Esophagus (tissue), 2 donors: ENCODE data around the gene GSTA4. TPM values are rescaled to one million over a fixed set of nuclear protein-coding genes. Genes with fewer than 3 reads are reported as not detected.
"Not testable (repeated sequence)": the region's sequence is repeated elsewhere in the genome, so short reads cannot be mapped to it uniquely, and the experiment has no call there.

ENCODE experiments used
- H3K27ac ChIP-seq, 2 donors: one replicate each; pipeline ENCODE4 v1.5.1; 2013; ENCODE audit warnings: low read depth in 2 of 2, mild to moderate bottlenecking in 2 of 2, inconsistent platforms in 1 of 2, low read length in 1 of 2, moderate library complexity in 1 of 2
- H3K27me3 ChIP-seq, 2 donors: one replicate each; pipeline ENCODE4 v1.6.1; 2013; ENCODE audit warnings: low read length in 2 of 2, control low read depth in 1 of 2, mild to moderate bottlenecking in 1 of 2; ENCODE audit not compliant: insufficient read depth in 2 of 2, control insufficient read depth in 1 of 2
- H3K36me3 ChIP-seq, 2 donors: one replicate each; pipeline ENCODE4 v1.6.1; 2013; ENCODE audit warnings: low read length in 1 of 2; ENCODE audit not compliant: control insufficient read depth in 2 of 2, insufficient read depth in 2 of 2
- H3K4me1 ChIP-seq, 2 donors: one replicate each; pipeline ENCODE4 v1.6.1; 2013; ENCODE audit warnings: low read length in 1 of 2; ENCODE audit not compliant: control insufficient read depth in 2 of 2, insufficient read depth in 2 of 2
- H3K4me3 ChIP-seq, 2 donors: one replicate each; pipeline ENCODE4 v1.5.1; 2013; ENCODE audit warnings: low read length in 2 of 2, mild to moderate bottlenecking in 2 of 2, low read depth in 1 of 2, moderate library complexity in 1 of 2
- H3K9me3 ChIP-seq, 2 donors: one replicate each; pipeline ENCODE4 v1.6.1; 2013; ENCODE audit warnings: mild to moderate bottlenecking in 2 of 2, low read depth in 1 of 2, low read length in 1 of 2, moderate library complexity in 1 of 2; ENCODE audit not compliant: control insufficient read depth in 2 of 2, insufficient read depth in 1 of 2
- WGBS, 2 donors: extraction: QIAGEN DNeasy Blood & Tissue Kit; methylation state at CpG; one replicate each; pipeline ENCODE4 v1.1.7; 2013; 5-methylcytosine and 5-hydroxymethylcytosine counted together
- polyA plus RNA-seq, 2 donors: library from polyadenylated mRNA; stranded (reverse); fragments of 200-250 nt; gene quantifications; one replicate each; pipeline ENCODE4 v1.2.3, GENCODE V29; 2013
- donor health status: healthy with polysubstance abuse.
- donor health status: Bipolar disorder and iron deficiency.

The GSTA4 gene
- polyA plus RNA-seq, 2 donors = 41.8 to 62.0 TPM

- WGBS, 2 donors = 93 to 97% methylated on average over 2 of the region's 2 CpGs
- H3K36me3 ChIP-seq = peaks cover 12 to 14% of the 10 kb centered on the region in 2 donors
- no peak overlapping the region for H3K27ac ChIP-seq
- H3K27me3 ChIP-seq = no peaks in the 10 kb centered on the region
- no peak overlapping the region for H3K4me3 ChIP-seq
- H3K9me3 ChIP-seq = no peaks in the 10 kb centered on the region
- no peaks in the 10 kb centered on the region for H3K4me1 ChIP-seq
Measured at GRCh38 chr6:53018446-53018845, 23.4 kb upstream of the GSTA4 start.

DNA sequence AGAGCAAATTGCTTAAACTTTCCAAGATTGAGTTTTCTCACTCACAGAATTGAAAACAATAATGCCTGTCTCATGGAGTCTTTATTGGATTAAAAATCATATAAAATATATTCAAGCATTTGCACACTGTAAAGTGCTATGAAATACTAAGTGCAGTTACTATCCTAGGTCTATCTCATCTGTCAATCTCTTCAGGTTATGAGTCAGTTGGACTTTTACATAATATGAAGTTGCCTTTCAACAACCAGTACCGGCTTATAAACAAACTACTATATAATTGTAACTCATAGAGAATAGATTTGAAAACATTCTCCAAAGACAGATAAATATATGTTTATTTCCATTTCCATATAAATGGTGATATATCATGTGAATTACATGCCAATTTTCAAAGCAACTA is 20.4 kb upstream of the GSTA4 start:
- peaks cover 20 to 21% of the 10 kb centered on the region in 2 donors for H3K36me3 ChIP-seq

GRCh38 chr6:53014744-53015143 is 19.7 kb upstream of the GSTA4 start:
- no peak overlapping the region for H3K27ac ChIP-seq

More for the DNA sequence above, 20.4 kb upstream of the GSTA4 start:
- WGBS, 2 donors = 82 to 93% methylated on average over 1 of the region's 1 CpG
- Histone ChIP-seq H3K27me3 (no peaks in the 10 kb centered on the region), H3K27ac (no peak overlapping the region), H3K4me3 (no peak overlapping the region), H3K4me1 (no peaks in the 10 kb centered on the region), H3K9me3 (no peaks in the 10 kb centered on the region)

DNA sequence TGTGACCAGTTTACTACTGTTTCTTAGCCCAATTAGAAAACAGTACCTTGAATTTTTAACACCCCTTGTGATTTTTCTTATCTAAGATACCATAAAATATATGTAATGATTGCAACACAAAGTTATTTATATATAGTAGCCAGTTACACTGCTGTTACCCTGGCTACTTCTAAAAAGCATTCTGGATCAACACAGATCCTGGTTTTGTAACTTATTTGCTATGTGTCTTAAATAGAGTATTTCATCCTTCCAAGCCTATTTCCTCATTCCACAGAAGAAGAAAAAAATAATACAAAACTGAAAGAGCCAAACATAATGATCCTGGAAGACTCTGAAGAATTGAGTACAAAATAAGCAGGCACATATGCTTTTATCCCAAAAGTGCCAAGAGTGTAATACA is 19.0 kb upstream of the GSTA4 start:
- Histone ChIP-seq H3K4me1 (no peaks in the 10 kb centered on the region), H3K9me3 (no peaks in the 10 kb centered on the region), H3K36me3 (peaks cover 27 to 29% of the 10 kb centered on the region in 2 donors), H3K27ac (no peak overlapping the region), H3K4me3 (no peak overlapping the region), H3K27me3 (no peaks in the 10 kb centered on the region)

More at GRCh38 chr6:53014744-53015143, 19.7 kb upstream of the GSTA4 start:
- Histone ChIP-seq H3K4me3 (no peak overlapping the region), H3K36me3 (peaks cover 27% of the 10 kb centered on the region in 2 donors), H3K27me3 (no peaks in the 10 kb centered on the region), H3K4me1 (no peaks in the 10 kb centered on the region), H3K9me3 (no peaks in the 10 kb centered on the region)
- WGBS, 2 donors = 37 to 69% methylated on average over 1 of the region's 1 CpG

DNA sequence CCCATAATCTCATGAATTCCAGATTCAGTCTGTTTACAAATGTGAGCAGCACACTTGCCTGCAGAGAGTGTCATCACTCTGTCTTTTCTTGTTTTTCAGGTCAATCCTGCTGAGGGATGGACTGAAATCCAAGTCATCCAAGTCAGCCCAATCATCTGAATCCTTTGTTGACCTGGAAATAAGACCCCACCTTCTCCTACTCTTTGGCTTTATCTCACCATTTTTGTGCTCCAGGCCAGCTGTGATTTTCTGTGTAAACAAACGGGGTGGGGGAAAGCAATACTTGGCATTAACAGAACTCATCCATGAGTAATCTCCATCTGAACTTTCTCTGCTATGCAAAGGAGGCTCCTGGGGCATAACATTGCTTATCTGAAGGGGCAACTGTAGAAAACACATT is 16.9 kb upstream of the GSTA4 start:
- no peaks in the 10 kb centered on the region for H3K27me3 ChIP-seq
- 44 to 46% methylated on average over 1 of the region's 1 CpG for WGBS, 2 donors
- H3K36me3 ChIP-seq = peaks cover 17 to 19% of the 10 kb centered on the region in 2 donors
- H3K27ac ChIP-seq = peak overlapping the region in 1 of 2 donors; percentile 49
- H3K4me1 ChIP-seq = no peaks in the 10 kb centered on the region
- no peak overlapping the region for H3K4me3 ChIP-seq
- no peaks in the 10 kb centered on the region for H3K9me3 ChIP-seq

- H3K4me1 ChIP-seq = peaks cover 0 to 2% of the 10 kb centered on the region in 2 donors
- H3K27me3 ChIP-seq = no peaks in the 10 kb centered on the region
- no peak overlapping the region for H3K4me3 ChIP-seq
- WGBS, 2 donors = 91 to 95% methylated on average over 1 of the region's 1 CpG
- no peaks in the 10 kb centered on the region for H3K9me3 ChIP-seq
- peaks cover 21 to 22% of the 10 kb centered on the region in 2 donors for H3K36me3 ChIP-seq
- H3K27ac ChIP-seq = no peak overlapping the region
Measured at GRCh38 chr6:53010504-53010903, 15.4 kb upstream of the GSTA4 start.

GRCh38 chr6:53009511-53009910 is 14.4 kb upstream of the GSTA4 start:
- no peaks in the 10 kb centered on the region for H3K27me3 ChIP-seq
- H3K36me3 ChIP-seq = peaks cover 26 to 27% of the 10 kb centered on the region in 2 donors
- no peak overlapping the region for H3K4me3 ChIP-seq
- peaks cover 0 to 2% of the 10 kb centered on the region in 2 donors for H3K4me1 ChIP-seq
- H3K27ac ChIP-seq = no peak overlapping the region
- 62 to 79% methylated on average over 3 of the region's 3 CpGs for WGBS, 2 donors
- no peaks in the 10 kb centered on the region for H3K9me3 ChIP-seq

GRCh38 chr6:53009056-53009455 is 14.0 kb upstream of the GSTA4 start:
- H3K27ac ChIP-seq = no peak overlapping the region
- H3K27me3 ChIP-seq = no peaks in the 10 kb centered on the region
- H3K4me1 ChIP-seq = peaks cover 0 to 2% of the 10 kb centered on the region in 2 donors
- H3K4me3 ChIP-seq = no peak overlapping the region
- WGBS, 2 donors = 67 to 76% methylated on average over 1 to 2 of the region's 2 CpGs
- no peaks in the 10 kb centered on the region for H3K9me3 ChIP-seq
- peaks cover 26 to 27% of the 10 kb centered on the region in 2 donors for H3K36me3 ChIP-seq

DNA sequence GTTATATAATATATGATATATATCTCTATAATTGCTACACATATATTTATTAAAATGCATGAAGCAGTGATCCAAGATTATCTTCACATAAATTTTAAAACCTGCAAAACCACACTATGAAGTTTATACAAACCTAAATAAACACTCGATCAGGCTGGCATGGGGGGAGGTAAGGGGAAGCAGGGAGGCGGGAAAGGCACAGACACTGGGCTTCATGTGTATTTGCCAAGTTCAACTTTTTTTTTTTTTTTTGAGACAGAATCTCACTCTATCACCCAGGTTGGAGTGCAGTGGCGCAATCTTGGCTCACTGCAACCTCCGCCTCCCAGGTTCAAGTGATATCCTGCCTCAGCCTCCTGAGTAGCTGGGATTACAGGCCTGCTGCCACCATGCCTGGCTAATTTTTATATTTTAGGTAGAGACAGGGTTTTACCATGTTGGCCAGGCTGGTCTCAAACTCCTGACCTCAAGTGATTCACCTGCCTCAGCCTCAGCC is 13.2 kb upstream of the GSTA4 start:
- not testable (repeated sequence) for H3K9me3 ChIP-seq, H3K27me3 ChIP-seq, H3K27ac ChIP-seq, H3K4me1 ChIP-seq, H3K4me3 ChIP-seq
- 94 to 96% methylated on average over 4 of the region's 4 CpGs for WGBS, 2 donors
- peaks cover 24 to 26% of the 10 kb centered on the region in 2 donors for H3K36me3 ChIP-seq

DNA sequence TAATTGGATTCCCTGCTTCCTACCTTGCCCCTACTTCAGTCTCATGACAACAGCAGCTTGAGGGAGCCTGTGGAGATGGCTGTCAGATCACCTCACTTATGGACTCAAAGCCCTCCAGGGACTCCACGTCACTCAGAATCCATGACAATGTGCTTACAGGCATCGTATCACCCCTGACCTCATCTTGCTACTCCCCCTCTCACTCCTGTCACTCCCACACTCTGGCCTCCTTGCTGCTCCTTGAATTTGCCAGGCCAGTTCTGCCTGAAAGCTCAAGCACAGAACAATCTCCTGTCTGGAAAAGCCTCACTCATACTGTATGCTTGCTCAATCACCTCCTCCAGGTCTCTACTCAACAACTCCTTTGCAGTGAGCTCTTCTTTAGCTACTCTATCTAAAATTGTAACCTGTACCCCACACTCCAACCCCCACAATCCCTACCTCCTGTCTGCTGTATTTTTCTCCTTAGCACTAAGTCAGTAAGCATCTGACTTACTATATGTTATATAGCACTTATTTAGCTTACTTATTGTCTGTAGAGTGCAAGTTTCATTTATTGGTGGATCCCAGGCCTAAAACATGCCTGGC is 10.7 kb upstream of the GSTA4 start:
- WGBS, 2 donors = 85 to 89% methylated on average over 2 of the region's 2 CpGs

More for the DNA sequence above, 10.7 kb upstream of the GSTA4 start:
- no peak overlapping the region for H3K27ac ChIP-seq
- no peaks in the 10 kb centered on the region for H3K9me3 ChIP-seq
- H3K4me1 ChIP-seq = peaks cover 0 to 2% of the 10 kb centered on the region in 2 donors
- no peaks in the 10 kb centered on the region for H3K27me3 ChIP-seq
- peaks cover 20% of the 10 kb centered on the region in 2 donors for H3K36me3 ChIP-seq
- H3K4me3 ChIP-seq = no peak overlapping the region
